ENCODE results near the gene SETD3. TPM values are rescaled to one million over a fixed set of nuclear protein-coding genes. Genes with fewer than 3 reads are reported as not detected.
"Not testable (repeated sequence)": the region's sequence is repeated elsewhere in the genome, so short reads cannot be mapped to it uniquely, and the experiment has no call there.

The SETD3 gene
- total and polyA plus RNA-seq, 8 donors: 36.3 to 78.7 (median 40.5) TPM

GRCh38 chr14:99350751-99351150 is 129.9 kb downstream of the SETD3 start:
- Histone ChIP-seq H3K9me3 (no peaks in the 10 kb centered on the region), H3K4me1 (no peaks in the 10 kb centered on the region), H3K27ac (no peak overlapping the region), H3K36me3 (no peaks in the 10 kb centered on the region), H3K27me3 (peaks cover 0 to 29% of the 10 kb centered on the region in 2 donors), H3K4me3 (no peak overlapping the region)
- TF ChIP-seq CTCF (IDR thresholded peaks at IDR 0.05): no peak
- DNase-seq (no peak), ATAC-seq (no peak)
- intact Hi-C loops (cut with DNase I): no loop called here

GRCh38 chr14:99349721-99350495 is 130.8 kb downstream of the SETD3 start:
- Histone ChIP-seq H3K9me3 (no peaks in the 10 kb centered on the region), H3K27ac (no peak overlapping the region), H3K4me1 (no peaks in the 10 kb centered on the region), H3K4me3 (no peak overlapping the region), H3K27me3 (peaks cover 0 to 37% of the 10 kb centered on the region in 2 donors), H3K36me3 (no peaks in the 10 kb centered on the region)
- intact Hi-C loops (cut with DNase I): no loop called here
- TF ChIP-seq CTCF (IDR thresholded peaks at IDR 0.05): no peak
- DNase-seq (no peak), ATAC-seq (no peak)

- intact Hi-C loops (cut with DNase I): no loop called here
- ATAC-seq (no peak), DNase-seq (no peak)
- Histone ChIP-seq H3K4me3 (no peak overlapping the region), H3K36me3 (no peaks in the 10 kb centered on the region), H3K4me1 (no peaks in the 10 kb centered on the region), H3K27ac (no peak overlapping the region), H3K9me3 (no peaks in the 10 kb centered on the region), H3K27me3 (peaks cover 0 to 39% of the 10 kb centered on the region in 2 donors)
- no peak for TF ChIP-seq CTCF (IDR thresholded peaks at IDR 0.05)
These were observed 131.6 kb downstream of the SETD3 start for GRCh38 chr14:99348816-99349614.

- intact Hi-C loops (cut with DNase I); DNase-seq; H3K9me3 ChIP-seq; ATAC-seq; H3K4me3 ChIP-seq; H3K36me3 ChIP-seq; H3K27ac ChIP-seq; H3K4me1 ChIP-seq: not testable (repeated sequence)
- H3K27me3 ChIP-seq: peaks cover 0 to 37% of the 10 kb centered on the region in 2 donors
These were observed 132.4 kb downstream of the SETD3 start for GRCh38 chr14:99348231-99348630.

Other genes with a start within 250 kb of the SETD3 start
- 1 to 10 TPM; 1.4 to 2.4 TPM for gene BCL11B, start 208.7 kb downstream of the SETD3 start, total RNA-seq
- gene BCL11B, start 208.7 kb downstream of the SETD3 start, polyA plus RNA-seq (ENCODE audit: insufficient read length in 6 of 6): 1 to 10 TPM; 2.9 to 3.6 (median 3.3) TPM
- 10 to 100 TPM; 45.4 to 52.5 TPM for gene CCNK, start 550 bp upstream of the SETD3 start, total RNA-seq
- gene CCNK, start 550 bp upstream of the SETD3 start, polyA plus RNA-seq (ENCODE audit: insufficient read length in 6 of 6): 10 to 100 TPM; 43.2 to 51.9 (median 45.9) TPM
- gene CCDC85C, start 123.3 kb upstream of the SETD3 start, total RNA-seq: 10 to 100 TPM; 16.4 to 19.0 TPM
- 10 to 100 TPM in 4 of 6 donors, 1 to 10 TPM in 2; 6.3 to 16.1 (median 12.0) TPM for gene CCDC85C, start 123.3 kb upstream of the SETD3 start, polyA plus RNA-seq (ENCODE audit: insufficient read length in 6 of 6)
- 1 to 10 TPM; 2.5 to 2.9 TPM for gene HHIPL1, start 164.3 kb upstream of the SETD3 start, total RNA-seq
- 1 to 10 TPM; 2.2 to 3.1 (median 2.5) TPM for gene HHIPL1, start 164.3 kb upstream of the SETD3 start, polyA plus RNA-seq (ENCODE audit: insufficient read length in 6 of 6)
- 1 to 10 TPM; 1.2 to 1.5 TPM for gene CYP46A1, start 203.4 kb upstream of the SETD3 start, total RNA-seq
- 1 to 10 TPM; 4.8 to 6.8 (median 5.7) TPM for gene CYP46A1, start 203.4 kb upstream of the SETD3 start, polyA plus RNA-seq (ENCODE audit: insufficient read length in 6 of 6)

Data from left lung (tissue), 10 donors.